ENCODE measurements around the gene PSMD6.

The PSMD6 gene

GRCh38 chr3:63976872-63977200 is 46.5 kb downstream of the PSMD6 start:
- DNase-seq (ENCODE audit: low read depth) = no peak

GRCh38 chr3:63976161-63976871 is 47.0 kb downstream of the PSMD6 start:
- DNase-seq (ENCODE audit: low read depth) = no peak

- DNase-seq (ENCODE audit: low read depth) = no peak
Measured at GRCh38 chr3:63975723-63976122, 47.6 kb downstream of the PSMD6 start.

- no peak for DNase-seq (ENCODE audit: low read depth)
Measured at GRCh38 chr3:63974451-63974850, 48.8 kb downstream of the PSMD6 start.

- DNase-seq (ENCODE audit: low read depth) = no peak
Measured at GRCh38 chr3:63973406-63973805, 49.9 kb downstream of the PSMD6 start.

GRCh38 chr3:63972987-63973386 is 50.3 kb downstream of the PSMD6 start:
- DNase-seq (ENCODE audit: low read depth) = no peak

- DNase-seq (ENCODE audit: low read depth) = no peak
Measured at GRCh38 chr3:63972196-63972595, 51.1 kb downstream of the PSMD6 start.

GRCh38 chr3:63970631-63971475 is 52.4 kb downstream of the PSMD6 start:
- no peak for DNase-seq (ENCODE audit: low read depth)

GRCh38 chr3:63969876-63970275 is 53.4 kb downstream of the PSMD6 start:
- DNase-seq (ENCODE audit: low read depth) = no peak

GRCh38 chr3:63968612-63969350 is 54.5 kb downstream of the PSMD6 start:
- DNase-seq (ENCODE audit: low read depth) = no peak

GRCh38 chr3:63967675-63968611 is 55.4 kb downstream of the PSMD6 start:
- no peak for DNase-seq (ENCODE audit: low read depth)

GRCh38 chr3:63966871-63967270 is 56.4 kb downstream of the PSMD6 start:
- DNase-seq (ENCODE audit: low read depth) = no peak

- DNase-seq (ENCODE audit: low read depth) = no peak
Measured at GRCh38 chr3:63966007-63966406, 57.3 kb downstream of the PSMD6 start.

GRCh38 chr3:63964681-63965485 is 58.4 kb downstream of the PSMD6 start:
- DNase-seq (ENCODE audit: low read depth) = no peak

- DNase-seq (ENCODE audit: low read depth) = no peak
Measured at GRCh38 chr3:63963496-63963895, 59.8 kb downstream of the PSMD6 start.

- DNase-seq (ENCODE audit: low read depth) = no peak
Measured at GRCh38 chr3:63961891-63962290, 61.4 kb downstream of the PSMD6 start.
